UCSD-AML1 (cell line): ENCODE measurements around the gene PIWIL4.
A peak's percentile ranks its signal among the peaks of the same experiment; 100 is the strongest.
"Not testable (repeated sequence)": the region's sequence is repeated elsewhere in the genome, so short reads cannot be mapped to it uniquely, and the experiment has no call there.

ENCODE experiments used
- DNase-seq: peaks from one replicate; lab custom pipeline; 2025; ENCODE audit not compliant: unreplicated experiment; lab: John Stamatoyannopoulos, UW

Gene PIWIL4

DNA sequence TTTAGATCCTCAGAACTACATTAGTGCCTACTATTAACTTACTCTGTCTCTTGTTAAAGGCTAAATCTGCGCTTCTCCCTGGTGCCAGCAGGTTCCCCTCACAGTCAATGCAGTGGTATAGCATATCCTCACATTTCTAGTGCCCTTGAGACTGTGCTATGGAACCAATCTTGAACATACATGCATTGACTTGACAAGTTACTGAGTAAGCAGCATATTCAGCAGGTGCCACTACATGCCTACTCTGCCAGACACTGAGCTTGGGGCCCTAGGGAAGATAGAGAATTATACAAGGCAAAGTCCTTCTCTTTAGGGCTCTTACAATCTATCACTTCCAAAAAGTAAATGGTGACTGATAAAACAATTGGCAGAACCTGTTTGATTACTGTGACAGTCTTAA, 20.3 kb upstream of the PIWIL4 start:
- no peak for DNase-seq

GRCh38 chr11:94549146-94549545, 18.0 kb upstream of the PIWIL4 start:
- DNase-seq, result no peak

- DNase-seq, result no peak
These were observed 16.7 kb upstream of the PIWIL4 start for GRCh38 chr11:94550513-94550912.

- DNase-seq, result no peak
These were observed 13.2 kb upstream of the PIWIL4 start for GRCh38 chr11:94553938-94554337.

DNA sequence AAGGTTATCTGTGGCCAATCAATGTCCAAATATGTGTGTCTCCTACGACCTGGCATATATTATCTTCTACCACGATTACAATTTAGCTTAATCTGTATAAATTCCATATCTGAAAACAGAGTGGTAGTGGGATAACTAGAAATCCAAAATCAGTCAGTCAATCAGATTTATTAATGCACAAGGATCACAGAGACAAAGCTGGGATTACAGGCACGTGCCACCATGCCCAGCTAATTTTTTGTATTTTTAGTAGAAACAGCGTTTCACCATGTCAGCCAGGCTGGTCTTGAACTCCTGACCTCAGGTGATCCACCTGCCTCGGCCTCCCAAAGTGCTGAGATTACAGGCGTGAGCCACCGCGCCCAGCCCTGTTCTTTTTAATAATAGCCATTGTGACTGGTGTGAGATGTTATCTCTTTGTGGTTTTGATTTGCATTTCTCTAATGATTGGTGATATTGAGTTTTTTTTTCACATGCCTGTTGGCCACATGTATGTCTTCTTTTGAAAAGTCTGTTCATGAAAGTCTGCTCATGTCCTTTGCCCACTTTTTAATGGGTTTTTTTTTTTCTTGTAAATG, 11.3 kb upstream of the PIWIL4 start:
- DNase-seq, result not testable (repeated sequence)

- DNase-seq, result no peak
These were observed 9.7 kb upstream of the PIWIL4 start for GRCh38 chr11:94557421-94557820.

DNA sequence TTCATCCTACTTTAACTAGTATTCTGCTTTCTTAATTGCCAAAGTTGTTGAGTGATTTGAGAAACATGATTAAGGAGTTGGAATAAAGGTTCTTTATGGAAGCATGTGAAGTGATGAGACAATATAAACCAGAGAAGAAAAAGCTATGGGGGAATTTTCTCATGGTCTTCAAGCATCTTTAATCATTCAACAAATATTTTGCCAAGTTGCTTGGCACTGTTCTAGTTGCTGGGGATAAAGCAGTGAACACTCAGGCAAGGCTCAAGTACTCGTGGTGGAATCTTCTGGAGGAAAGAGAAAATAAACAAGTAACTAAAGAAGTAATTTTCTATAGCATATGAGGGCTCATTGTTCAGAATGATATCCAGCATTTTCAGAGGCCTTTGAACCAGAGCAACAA, 9.2 kb upstream of the PIWIL4 start:
- DNase-seq, result no peak

GRCh38 chr11:94558468-94558867, 8.7 kb upstream of the PIWIL4 start:
- DNase-seq, result peak; percentile 16

DNA sequence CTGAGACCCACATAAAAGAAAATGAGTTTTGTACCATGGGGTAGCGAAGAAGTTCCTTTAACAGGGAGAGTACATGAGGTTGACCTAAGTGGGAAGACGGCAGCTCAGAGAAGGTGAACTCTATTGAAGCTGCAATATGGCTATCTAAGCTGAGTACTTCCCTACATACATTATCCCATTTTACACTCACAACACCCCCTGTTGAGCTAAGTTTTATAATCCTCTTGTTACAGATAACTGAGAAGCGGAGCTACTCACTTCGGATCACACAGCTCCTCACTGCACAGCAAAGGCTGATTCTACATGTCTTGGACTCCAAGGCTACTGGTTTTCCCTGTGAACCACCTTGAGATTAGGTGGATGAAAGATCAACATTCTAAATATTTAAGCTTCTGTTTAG, 8.2 kb upstream of the PIWIL4 start:
- no peak for DNase-seq

DNA sequence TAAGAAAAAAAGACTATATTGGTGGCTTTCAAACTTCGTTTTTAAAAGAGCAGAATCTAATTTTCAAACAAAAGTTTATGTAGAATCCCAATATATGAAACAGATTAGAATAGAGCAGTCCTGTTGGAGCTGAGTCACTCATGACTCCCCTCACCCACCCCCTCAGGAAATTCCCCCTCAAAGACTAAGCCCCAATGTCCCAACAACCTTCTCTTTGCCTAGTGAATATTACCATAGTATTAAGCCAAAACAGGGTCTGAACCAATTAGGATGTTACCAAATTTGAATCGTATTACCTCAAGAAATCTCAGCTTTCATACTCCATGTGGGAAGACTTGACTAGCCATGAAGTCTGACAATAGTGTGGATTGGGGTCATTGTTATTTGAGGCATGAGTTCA, 7.8 kb upstream of the PIWIL4 start:
- DNase-seq, result no peak

- DNase-seq, result no peak
These were observed 6.3 kb upstream of the PIWIL4 start for GRCh38 chr11:94560834-94561233.

GRCh38 chr11:94563176-94563847, 3.9 kb upstream of the PIWIL4 start:
- DNase-seq, result no peak

DNA sequence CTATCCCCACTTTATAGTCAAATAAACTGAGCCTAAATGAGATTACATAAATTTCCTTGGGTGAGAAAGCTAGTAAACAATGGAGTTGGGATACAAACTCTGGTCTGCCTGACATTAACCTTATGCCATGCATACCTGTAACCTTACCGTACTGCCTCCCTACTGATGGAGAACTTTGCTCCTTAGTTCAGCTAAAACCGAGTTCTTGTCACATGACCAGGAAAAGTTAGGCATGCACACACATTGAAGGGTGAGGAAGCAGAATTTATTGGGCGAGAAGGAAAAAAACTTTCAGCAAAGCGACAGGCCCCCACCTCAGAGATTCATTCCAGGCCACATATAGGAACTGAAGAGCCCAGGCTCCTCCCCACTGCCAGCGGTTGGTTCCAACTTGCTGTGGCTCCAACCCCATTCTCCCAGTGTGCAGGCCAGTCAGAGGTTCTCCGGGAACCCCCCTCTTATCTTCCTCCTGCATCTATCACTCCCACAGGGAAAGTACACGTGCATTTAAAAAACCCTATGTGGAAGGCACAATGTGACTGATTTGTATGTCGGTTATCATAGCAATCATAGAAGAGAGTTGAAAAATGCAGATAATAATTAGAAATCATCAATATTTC, 3.2 kb upstream of the PIWIL4 start:
- no peak for DNase-seq

GRCh38 chr11:94568200-94568599, 1.0 kb downstream of the PIWIL4 start:
- no peak for DNase-seq

DNA sequence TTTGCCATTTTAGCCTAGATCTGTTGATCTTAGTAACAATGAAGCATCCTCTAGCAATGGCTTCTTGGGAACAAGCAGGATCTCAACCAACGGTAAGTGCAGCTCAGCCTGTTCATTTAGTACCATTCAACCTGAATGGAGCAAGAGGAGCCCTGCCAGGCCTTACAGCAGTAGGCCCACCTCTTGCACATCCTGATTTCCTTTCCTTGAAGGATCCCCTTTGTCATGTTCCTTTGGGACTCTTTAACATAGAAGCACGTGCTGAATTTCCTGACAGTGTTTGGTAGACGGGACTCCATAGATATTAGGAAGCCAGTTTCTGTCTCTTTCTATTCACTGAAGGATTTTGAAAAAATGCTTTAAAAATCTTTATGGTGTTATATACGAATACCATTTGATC, 1.5 kb downstream of the PIWIL4 start:
- no peak for DNase-seq

GRCh38 chr11:94572975-94573374, 5.8 kb downstream of the PIWIL4 start:
- not testable (repeated sequence) for DNase-seq

DNA sequence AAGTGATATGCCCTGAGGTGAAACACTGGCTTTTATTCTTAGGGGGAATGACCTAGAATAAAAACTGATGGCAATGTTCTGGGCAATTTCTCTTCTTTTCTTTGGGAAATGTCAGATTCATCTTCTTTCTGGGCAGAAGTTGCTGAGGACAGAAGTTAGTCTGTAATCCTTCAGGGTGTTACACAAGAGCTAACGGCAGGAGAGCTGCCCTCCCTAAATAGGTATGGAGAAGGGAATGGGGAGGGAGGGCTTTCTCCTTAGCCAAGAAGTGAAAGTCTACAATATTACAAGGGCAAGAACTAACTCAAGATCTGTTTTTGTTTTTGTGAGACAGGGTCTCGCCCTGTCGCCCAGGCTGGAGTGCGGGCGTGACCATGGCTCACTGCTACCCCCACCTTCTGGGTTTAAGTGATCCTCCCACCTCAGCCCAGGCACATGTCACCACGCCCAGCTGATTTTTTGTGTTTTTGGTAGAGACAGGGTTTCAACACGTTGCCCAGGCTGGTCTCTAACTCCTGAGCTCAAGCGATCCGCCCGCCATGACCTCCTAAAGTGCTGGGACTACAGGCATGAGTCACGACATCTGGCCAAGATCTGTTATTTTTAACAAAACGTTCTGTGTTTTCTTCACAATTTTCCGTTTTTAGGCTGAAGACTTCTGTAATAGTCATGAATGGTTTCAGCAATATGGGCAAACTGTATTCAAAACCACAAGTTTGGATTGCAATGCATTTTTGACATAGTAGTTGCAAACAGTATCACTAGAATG, 7.2 kb downstream of the PIWIL4 start:
- no peak for DNase-seq

DNA sequence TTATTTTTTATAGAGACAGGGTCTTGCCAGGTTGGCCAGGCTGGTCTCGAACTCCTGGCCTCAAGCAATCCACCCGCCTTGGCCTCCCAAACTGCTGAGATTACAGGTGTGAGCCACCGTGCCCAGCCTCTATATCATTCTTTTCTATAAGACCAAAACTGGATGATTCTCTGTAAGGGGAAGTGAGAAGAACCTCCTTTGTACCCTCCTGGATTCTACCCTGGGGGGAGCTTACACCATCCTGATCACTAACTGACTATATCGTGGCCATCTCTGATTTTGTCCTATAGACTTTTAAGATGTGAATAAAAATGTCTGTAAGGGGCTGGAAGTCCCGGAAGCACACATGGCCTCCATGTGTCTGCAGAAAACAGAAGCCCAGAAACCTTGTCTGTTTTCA, 9.1 kb downstream of the PIWIL4 start:
- DNase-seq, result no peak

DNA sequence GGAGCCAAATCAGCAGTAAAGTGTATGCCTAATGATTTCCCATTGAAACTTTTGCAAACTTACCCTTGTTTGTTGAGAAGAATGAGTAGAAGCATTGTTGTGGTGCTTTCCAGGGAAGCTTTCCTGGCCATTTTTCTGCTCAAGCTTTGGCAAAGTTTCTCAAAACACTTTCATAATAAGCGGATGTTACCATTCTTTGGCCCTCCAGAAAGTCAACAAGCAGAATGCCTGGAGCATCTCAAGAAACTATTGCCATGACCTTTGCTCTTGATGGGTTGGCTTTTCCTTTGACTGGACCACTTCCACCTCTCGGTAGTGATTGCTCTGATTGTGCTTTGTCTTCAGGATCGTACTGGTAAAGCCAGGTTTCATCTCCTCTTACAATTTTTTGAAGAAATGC, 10.7 kb downstream of the PIWIL4 start:
- DNase-seq, result no peak

DNA sequence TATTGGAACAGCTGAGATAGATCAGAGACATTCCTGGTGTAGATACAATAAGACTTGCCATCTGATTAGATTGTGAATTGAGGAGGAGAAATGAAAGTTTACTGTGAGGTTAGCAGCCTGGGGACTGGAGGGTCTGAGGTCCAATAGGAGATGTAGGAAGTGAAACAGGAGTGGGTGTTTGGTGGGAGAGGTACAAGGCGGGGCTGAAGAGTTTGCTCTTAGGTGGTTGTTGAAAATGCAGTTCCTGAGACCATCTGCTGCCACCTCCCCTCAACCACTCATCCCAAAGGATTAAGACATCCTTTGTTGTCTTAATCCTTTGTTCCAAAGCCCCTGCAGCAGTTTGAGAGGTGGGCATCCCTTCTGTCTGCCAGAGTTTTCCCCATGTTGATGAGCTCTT, 14.8 kb downstream of the PIWIL4 start:
- DNase-seq, result no peak

DNA sequence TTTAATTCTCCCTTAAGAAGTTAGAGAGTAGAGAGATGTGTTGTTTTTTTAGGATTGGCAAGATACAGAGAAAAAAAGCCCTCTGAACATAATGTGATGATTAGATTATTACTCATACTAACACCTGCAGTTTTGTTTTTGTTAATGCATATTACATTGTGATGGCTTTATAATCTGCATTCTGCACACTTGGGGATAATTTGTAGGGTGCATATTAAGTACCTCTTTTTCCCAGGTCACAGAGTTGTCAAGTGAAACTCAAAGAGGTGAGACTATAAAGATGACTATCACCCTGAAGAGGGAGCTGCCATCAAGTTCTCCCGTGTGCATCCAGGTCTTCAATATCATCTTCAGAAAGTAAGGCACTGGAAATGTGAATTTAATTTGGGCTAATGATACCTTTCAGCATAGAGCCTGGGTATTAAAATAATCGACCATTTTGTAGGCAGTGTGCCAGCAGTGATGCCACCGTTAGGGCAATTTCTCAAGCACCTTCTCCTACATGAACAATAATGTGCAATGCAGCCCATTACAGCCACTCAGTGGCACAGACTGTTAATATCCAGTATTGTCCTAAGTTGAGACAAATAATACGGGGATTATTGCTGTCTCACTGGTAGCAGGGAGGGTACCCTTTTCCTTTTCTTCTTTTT, 16.2 kb downstream of the PIWIL4 start:
- no peak for DNase-seq
